H1 (cell line): ENCODE measurements around the gene LRFN3.

Experiments used
- CBX8 ChIP-seq: fragments of 300-800, 300-1000 bp; sonication (generic); IDR thresholded peaks from 2 replicates; pipeline ENCODE4 v1.7.1; 2016; ENCODE audit warnings: low read depth, low read length, borderline replicate concordance
- CEBPB ChIP-seq: IDR thresholded peaks from 2 replicates; pipeline ENCODE4 v1.6.1; 2012; ENCODE audit warnings: low read depth, low read length
- CTCF ChIP-seq, 3 experiments: IDR thresholded peaks; 1 replicate in 2 of 3; 2 replicates in 1 of 3; pipeline versions ENCODE4 v1.5.1 to v1.6.1; 2011; ENCODE audit warnings: low read length in 3 of 3, mild to moderate bottlenecking in 3 of 3, inconsistent platforms in 2 of 3, low read depth in 1 of 3, moderate library complexity in 1 of 3; ENCODE audit not compliant: insufficient read depth in 1 of 3; ENCODE audit errors: control extremely low read depth in 1 of 3
- EP300 ChIP-seq, 2 experiments: IDR thresholded peaks; 1 replicate in 1 of 2; 2 replicates in 1 of 2; pipeline ENCODE4 v1.6.1; 2011 to 2012; ENCODE audit warnings: low read depth in 2 of 2, low read length in 2 of 2, mild to moderate bottlenecking in 2 of 2, borderline replicate concordance in 1 of 2, inconsistent platforms in 1 of 2, moderate library complexity in 1 of 2
- EZH2 ChIP-seq: fragments of 200-600 bp; sonication (generic); IDR thresholded peaks from 2 replicates; pipeline ENCODE4 v1.7.1; 2012; ENCODE audit warnings: low read depth, mild to moderate bottlenecking, moderate library complexity, low read length, inconsistent platforms; ENCODE audit not compliant: severe bottlenecking
- MAX ChIP-seq: IDR thresholded peaks from 2 replicates; pipeline ENCODE4 v1.6.1; 2012; ENCODE audit warnings: inconsistent platforms
- POLR2A ChIP-seq, 2 experiments: IDR thresholded peaks; 1 replicate in 1 of 2; 2 replicates in 1 of 2; pipeline ENCODE4 v1.6.1; 2011; ENCODE audit warnings: low read depth in 2 of 2, low read length in 2 of 2, mild to moderate bottlenecking in 2 of 2; ENCODE audit errors: control extremely low read depth in 1 of 2
- RBBP5 ChIP-seq: IDR thresholded peaks from 2 replicates; pipeline ENCODE4 v1.7.1; 2012; ENCODE audit warnings: low read depth, mild to moderate bottlenecking, inconsistent platforms, low read length, moderate library complexity, borderline replicate concordance
- RNF2 ChIP-seq: fragments of 200-900, 300-1000 bp; sonication (generic); IDR thresholded peaks from 2 replicates; pipeline ENCODE4 v1.7.1; 2016; ENCODE audit warnings: borderline replicate concordance, low read depth, mild to moderate bottlenecking, antibody characterized with exemption, low read length; ENCODE audit not compliant: poor library complexity, severe bottlenecking; ENCODE audit errors: missing control alignments
- SUZ12 ChIP-seq: fragments of 200-600 bp; sonication (generic); IDR thresholded peaks from 2 replicates; pipeline ENCODE4 v1.6.1; 2012; ENCODE audit warnings: mild to moderate bottlenecking, inconsistent platforms, low read length, moderate library complexity, mixed read lengths
- TAF1 ChIP-seq: IDR thresholded peaks from 2 replicates; pipeline ENCODE4 v1.6.1; 2011; ENCODE audit warnings: mild to moderate bottlenecking, low read depth, low read length
- TBP ChIP-seq: IDR thresholded peaks from 2 replicates; pipeline ENCODE4 v1.6.1; 2011; ENCODE audit warnings: low read depth, low read length, improper control_type of control experiment
- TF ChIP-seq, protein P1 (sequence below): IDR thresholded peaks from 2 replicates; pipeline ENCODE4 v1.6.1; 2012; ENCODE audit warnings: low read length, inconsistent platforms

DNA sequence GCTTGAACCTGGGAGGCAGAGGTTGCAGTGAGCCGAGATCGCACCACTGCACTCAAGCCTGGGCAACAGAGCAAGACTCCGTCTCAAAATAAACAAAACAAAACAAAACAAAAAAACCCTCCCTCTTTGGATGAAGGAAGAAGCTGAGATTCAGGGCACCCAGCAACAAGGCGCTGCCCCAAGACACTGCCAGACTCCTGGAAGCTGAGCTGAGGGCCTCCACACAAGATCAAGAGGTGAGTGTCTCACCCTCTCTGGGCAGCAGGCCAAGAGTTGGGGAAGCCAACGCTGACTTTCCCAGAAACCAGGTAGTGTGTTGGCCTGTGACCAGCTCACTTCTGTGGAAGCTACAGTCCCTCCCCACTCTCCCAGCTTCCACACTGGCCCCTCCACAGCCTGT lies 24.4 kb upstream of the LRFN3 start:
- TF ChIP-seq RNF2 (no peak), EZH2 (no peak), TBP (no peak), CTCF (IDR thresholded peaks at IDR 0.05; ENCODE audit: control extremely low read depth in 1 of 3, insufficient read depth in 1 of 3, low read depth in 1 of 3, low read length in 3 of 3) (no peak), CEBPB (no peak), EP300 (IDR thresholded peaks at IDR 0.05; ENCODE audit: borderline replicate concordance in 1 of 2, low read depth in 2 of 2, low read length in 2 of 2) (no peak), SUZ12 (no peak), POLR2A (IDR thresholded peaks at IDR 0.05; ENCODE audit: control extremely low read depth in 1 of 2, low read depth in 2 of 2, low read length in 2 of 2) (no peak), CBX8 (no peak), MAX (no peak), RBBP5 (no peak), TAF1 (no peak)
- TF ChIP-seq, protein P1, sequence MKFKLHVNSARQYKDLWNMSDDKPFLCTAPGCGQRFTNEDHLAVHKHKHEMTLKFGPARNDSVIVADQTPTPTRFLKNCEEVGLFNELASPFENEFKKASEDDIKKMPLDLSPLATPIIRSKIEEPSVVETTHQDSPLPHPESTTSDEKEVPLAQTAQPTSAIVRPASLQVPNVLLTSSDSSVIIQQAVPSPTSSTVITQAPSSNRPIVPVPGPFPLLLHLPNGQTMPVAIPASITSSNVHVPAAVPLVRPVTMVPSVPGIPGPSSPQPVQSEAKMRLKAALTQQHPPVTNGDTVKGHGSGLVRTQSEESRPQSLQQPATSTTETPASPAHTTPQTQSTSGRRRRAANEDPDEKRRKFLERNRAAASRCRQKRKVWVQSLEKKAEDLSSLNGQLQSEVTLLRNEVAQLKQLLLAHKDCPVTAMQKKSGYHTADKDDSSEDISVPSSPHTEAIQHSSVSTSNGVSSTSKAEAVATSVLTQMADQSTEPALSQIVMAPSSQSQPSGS: no peak
